ENCODE measurements around the gene ZCCHC14. TPM values are rescaled to one million over a fixed set of nuclear protein-coding genes. Genes with fewer than 3 reads are reported as not detected.

Gene ZCCHC14
- 10 to 100 TPM; 30.3 to 30.7 TPM for total RNA-seq
- long read RNA-seq, partial matches to known transcripts: 3 of 10 reads
- long read RNA-seq, other reads (novel, unspliced or antisense): 7 of 10 reads

GRCh38 chr16:87492721-87493607, at the start of gene ZCCHC14:
Gene ZCCHC14, minus strand, starts transcription at chr16:87493024. Its CDS starts 786 bp downstream, at chr16:87492238.
- ATAC-seq: peak; percentile 85
- peak; percentile 99 for DNase-seq
- intact Hi-C loops (cut with DNase I, micrococcal nuclease): no loop called here

GRCh38 chr16:87541872-87542234, 49.0 kb upstream of the ZCCHC14 start:
- intact Hi-C loops (cut with DNase I, micrococcal nuclease): loop anchor here in 1 of 2 donors (10.0 kb wide), 1 partner anchor 127 kb away; no protein-coding TSS in a partner anchor
- ATAC-seq (no peak), DNase-seq (no peak)

GRCh38 chr16:87541147-87541871, 48.5 kb upstream of the ZCCHC14 start:
- DNase-seq: no peak
- no peak for ATAC-seq
- intact Hi-C loops (cut with DNase I, micrococcal nuclease): loop anchor here in 1 of 2 donors (10.0 kb wide), 1 partner anchor 127 kb away; no protein-coding TSS in a partner anchor

- DNase-seq: no peak
- no peak for ATAC-seq
- intact Hi-C loops (cut with DNase I, micrococcal nuclease): loop anchor here in 1 of 2 donors (10.0 kb wide), 1 partner anchor 126 kb away; no protein-coding TSS in a partner anchor
These were observed 48.0 kb upstream of the ZCCHC14 start for GRCh38 chr16:87540897-87541146.

- intact Hi-C loops (cut with DNase I, micrococcal nuclease): loop anchor here in 1 of 2 donors (10.0 kb wide), 1 partner anchor 125 kb away; no protein-coding TSS in a partner anchor
- ATAC-seq (no peak), DNase-seq (no peak)
These were observed 47.5 kb upstream of the ZCCHC14 start for GRCh38 chr16:87540072-87540896.

DNA sequence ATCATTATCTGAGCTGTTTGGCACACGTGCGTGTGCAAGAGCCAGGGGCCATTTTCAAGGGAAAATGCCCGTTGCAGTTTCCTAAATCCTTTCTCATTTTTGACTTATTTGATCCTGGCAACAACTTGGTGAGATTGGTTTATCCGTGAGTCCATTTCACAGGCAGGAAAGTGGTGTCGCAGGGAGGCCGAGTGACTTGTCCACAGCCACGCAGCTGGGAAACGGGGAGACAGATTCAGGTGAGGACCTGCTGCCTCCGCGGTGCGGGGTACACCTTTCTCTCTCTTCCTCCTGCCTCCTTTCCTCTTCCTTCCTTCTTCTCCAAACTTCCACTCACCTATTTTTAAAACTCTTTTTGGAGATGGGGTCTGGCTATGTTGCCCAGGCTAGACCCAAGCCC, 46.3 kb upstream of the ZCCHC14 start:
- intact Hi-C loops (cut with DNase I, micrococcal nuclease): no loop called here
- no peak for ATAC-seq
- no peak for DNase-seq

DNA sequence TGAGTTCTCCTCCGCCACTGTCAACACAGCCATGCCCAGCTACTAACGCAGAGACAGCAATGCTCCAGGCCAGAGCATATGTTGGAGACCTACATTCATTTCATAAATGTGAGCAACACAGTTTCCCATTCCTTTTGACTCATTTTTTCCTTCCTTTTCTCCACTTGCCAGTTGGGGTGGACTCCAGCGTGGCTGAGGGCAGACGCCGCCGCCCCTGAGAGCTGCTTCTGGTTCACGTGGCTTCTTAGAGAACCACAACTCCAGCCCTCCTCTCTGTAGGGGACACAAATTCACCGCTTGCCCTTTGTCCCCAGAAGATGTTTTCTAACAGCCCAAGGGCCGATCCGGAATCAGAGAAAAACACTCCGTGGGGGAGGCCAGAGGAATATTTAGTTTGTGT, 45.8 kb upstream of the ZCCHC14 start:
- ATAC-seq: no peak
- intact Hi-C loops (cut with DNase I, micrococcal nuclease): no loop called here
- no peak for DNase-seq

DNA sequence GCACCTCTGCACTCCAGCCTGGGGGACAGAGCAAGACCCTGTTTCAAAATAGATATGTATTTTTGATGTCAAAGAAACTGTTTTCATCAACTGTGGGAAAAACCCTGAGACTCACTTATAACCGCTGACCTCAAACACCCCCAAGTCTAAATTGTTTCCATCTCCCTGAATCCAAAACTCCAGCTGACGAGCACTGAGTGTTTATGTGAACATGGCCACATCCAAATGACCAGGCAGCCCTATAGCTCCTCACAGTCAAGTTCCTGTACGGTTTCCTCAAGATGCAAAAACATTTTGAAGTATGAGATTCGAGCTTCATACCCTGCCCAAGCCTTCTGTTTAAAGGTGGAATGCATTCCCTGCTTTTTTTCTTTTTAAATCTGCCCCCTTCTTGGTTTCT, 45.3 kb upstream of the ZCCHC14 start:
- no peak for ATAC-seq
- DNase-seq: no peak
- intact Hi-C loops (cut with DNase I, micrococcal nuclease): no loop called here

DNA sequence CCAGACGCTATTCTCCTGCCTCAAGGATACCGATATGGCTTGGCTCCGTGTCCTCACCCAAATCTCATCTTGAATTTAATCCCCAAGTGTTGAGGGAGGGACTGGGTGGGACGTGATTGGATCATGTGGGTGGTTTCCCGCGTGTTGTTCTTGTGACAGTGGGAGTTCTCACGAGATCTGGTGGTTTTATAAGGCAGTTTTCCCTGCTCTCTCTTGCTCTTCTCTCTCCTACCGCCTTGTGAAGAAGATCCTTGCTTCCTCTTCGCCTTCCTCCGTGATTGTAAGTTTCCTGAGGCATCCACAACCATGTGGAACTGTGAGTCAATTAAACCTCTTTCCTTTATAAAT, 43.9 kb upstream of the ZCCHC14 start:
- DNase-seq (no peak), ATAC-seq (no peak)
- intact Hi-C loops (cut with DNase I, micrococcal nuclease): no loop called here

DNA sequence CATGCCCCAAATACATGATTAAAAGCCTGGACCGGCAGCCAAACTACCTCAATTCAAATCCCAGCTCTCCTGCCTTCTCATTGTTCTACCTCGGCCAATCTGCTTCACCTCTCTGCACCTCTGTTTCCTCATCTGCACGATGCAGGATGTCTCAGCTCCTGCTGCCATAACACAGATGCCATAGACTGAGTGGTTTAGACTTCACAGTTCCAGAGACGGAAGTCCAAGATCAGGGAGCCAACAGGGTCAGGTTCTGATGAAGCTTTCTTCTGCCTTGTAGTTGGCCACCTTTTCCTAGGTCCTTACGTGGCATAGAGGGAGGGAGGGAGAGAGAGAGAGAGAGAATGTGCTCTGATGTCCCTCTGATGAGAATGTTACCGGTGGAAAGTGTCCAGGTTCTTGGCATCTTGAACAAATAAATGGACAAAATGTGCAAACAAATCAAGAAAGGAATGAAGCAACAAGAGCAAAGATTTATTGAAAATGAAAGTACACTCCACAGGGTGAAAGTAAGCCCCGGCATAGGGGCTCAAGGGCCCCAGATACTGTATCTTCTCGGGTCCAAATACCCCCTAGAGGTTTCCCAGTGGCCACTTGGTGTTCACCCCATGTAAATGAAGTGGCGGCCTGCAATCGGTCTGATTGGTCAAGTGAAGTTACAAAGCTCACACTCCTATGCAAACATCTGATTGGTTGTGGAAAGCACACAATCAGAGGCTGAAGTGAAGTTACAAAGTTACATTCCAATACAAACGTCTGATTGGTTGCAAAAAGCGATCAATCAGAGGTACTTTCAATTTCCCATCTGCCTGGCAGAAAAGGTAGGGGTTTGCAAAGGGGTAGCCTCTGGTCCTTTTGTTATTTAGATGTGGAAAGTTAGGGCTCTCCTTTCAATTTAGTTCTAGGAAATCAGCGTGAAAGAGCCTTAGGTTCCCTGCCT, 43.3 kb upstream of the ZCCHC14 start:
- intact Hi-C loops (cut with DNase I, micrococcal nuclease): no loop called here
- ATAC-seq (no peak), DNase-seq (no peak)

GRCh38 chr16:87535457-87535854, 42.6 kb upstream of the ZCCHC14 start:
- intact Hi-C loops (cut with DNase I, micrococcal nuclease): no loop called here
- no peak for ATAC-seq
- DNase-seq: no peak

- no peak for DNase-seq
- intact Hi-C loops (cut with DNase I, micrococcal nuclease): no loop called here
- ATAC-seq: no peak
These were observed 41.9 kb upstream of the ZCCHC14 start for GRCh38 chr16:87534751-87535150.

DNA sequence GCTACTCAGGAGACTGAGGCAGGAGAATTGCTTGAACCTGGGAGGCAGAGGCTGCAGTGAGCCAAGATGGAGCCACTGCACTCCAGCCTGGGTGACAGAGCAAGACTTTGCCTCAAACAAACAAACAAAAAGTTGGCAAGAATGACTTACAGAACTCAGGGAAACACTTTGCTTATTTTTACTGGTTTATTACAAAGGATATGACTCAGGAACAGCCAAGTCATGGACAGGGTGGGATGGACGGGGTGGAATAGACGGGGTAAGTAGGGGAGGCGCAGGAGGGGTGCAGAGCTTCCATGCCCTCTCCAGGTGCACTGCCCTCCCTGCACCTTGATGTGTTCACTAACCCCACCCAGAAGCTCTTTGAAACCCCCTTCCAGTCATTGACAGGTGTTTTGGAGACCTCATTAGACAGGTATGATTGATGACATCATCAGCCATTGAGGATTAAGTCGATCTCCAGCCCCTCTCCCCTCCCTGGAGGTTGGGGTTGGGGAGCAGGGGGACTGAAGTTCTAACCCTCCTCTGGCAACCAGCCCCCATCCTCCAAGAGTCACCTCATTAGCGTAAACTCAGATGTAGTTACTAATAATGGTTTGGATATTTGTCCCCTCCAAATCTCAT, 41.3 kb upstream of the ZCCHC14 start:
- ATAC-seq (no peak), DNase-seq (no peak)
- intact Hi-C loops (cut with DNase I, micrococcal nuclease): no loop called here

DNA sequence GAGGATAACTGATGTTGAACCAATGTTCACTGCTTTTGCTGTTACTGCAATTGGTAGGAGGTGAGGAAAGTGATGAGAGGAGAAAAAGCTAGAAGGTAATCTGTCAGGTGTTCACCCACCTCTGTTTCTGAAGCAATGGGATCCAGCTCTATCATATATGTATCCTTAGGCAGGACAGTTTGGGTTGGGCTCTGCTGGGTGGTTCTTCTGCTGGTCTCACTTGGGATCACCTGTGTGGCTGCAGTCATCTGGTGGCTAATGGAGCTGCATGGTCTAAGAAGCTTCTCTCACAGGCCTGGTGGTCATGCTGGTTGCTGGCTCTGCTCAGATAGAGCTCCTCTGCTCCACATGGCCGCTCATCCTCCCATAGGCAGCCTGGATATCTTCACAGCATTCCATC, 40.2 kb upstream of the ZCCHC14 start:
- no peak for DNase-seq
- no peak for ATAC-seq
- intact Hi-C loops (cut with DNase I, micrococcal nuclease): no loop called here

- DNase-seq (no peak), ATAC-seq (no peak)
- intact Hi-C loops (cut with DNase I, micrococcal nuclease): no loop called here
These were observed 38.6 kb upstream of the ZCCHC14 start for GRCh38 chr16:87531418-87531817.

- intact Hi-C loops (cut with DNase I, micrococcal nuclease): no loop called here
- ATAC-seq: no peak
- DNase-seq: no peak
These were observed 36.1 kb upstream of the ZCCHC14 start for GRCh38 chr16:87528690-87529579.

All from left colon (tissue), 2 donors.